SK-N-SH treated with all-trans-retinoic acid at 6 μM for 48 hours (cell line): ENCODE data around the gene PGS1.

Experiments used
- CREB5 ChIP-seq: fragments of 250-450 bp; sonication (Bioruptor Pico); IDR thresholded peaks from 2 replicates; pipeline ENCODE4 v1.5.1; 2020; ENCODE audit warnings: low read depth, mild to moderate bottlenecking, moderate library complexity
- ZFP30 ChIP-seq: fragments of 450-650 bp; formaldehyde crosslinking; IDR thresholded peaks from 2 replicates; pipeline ENCODE4 v1.5.0; 2022; ENCODE audit warnings: mild to moderate bottlenecking, moderate library complexity

- TF ChIP-seq ZFP30 (CRISPR knock-in tag) = no peak
- TF ChIP-seq CREB5 (CRISPR knock-in tag) = no peak
These were observed 28.5 kb downstream of the PGS1 start for GRCh38 chr17:78406920-78407319.
